HG03095 (cell line): Measurements from ENCODE around the gene EPN3.

Experiments used
- ATAC-seq: cut with Tn5 transposase; IDR thresholded peaks from one replicate; pipeline ENCODE4 v1.9.1; 2021; ENCODE audit warnings: moderate library complexity; ENCODE audit not compliant: unreplicated experiment

The EPN3 gene

GRCh38 chr17:50533720-50534148 is 1.2 kb downstream of the EPN3 start:
- no peak for ATAC-seq

GRCh38 chr17:50534222-50534978 is 1.9 kb downstream of the EPN3 start:
- ATAC-seq, result no peak

- no peak for ATAC-seq
Measured at GRCh38 chr17:50534979-50535326, 2.4 kb downstream of the EPN3 start.

GRCh38 chr17:50535407-50535806 is 2.9 kb downstream of the EPN3 start:
- no peak for ATAC-seq

- no peak for ATAC-seq
Measured at GRCh38 chr17:50536683-50537646, 4.4 kb downstream of the EPN3 start.

GRCh38 chr17:50537721-50538548 is 5.4 kb downstream of the EPN3 start:
- no peak for ATAC-seq

- no peak for ATAC-seq
Measured at GRCh38 chr17:50538549-50539410, 6.2 kb downstream of the EPN3 start.

- ATAC-seq, result no peak
Measured at GRCh38 chr17:50539762-50540559, 7.4 kb downstream of the EPN3 start.

GRCh38 chr17:50540560-50541401 is 8.2 kb downstream of the EPN3 start:
- no peak for ATAC-seq

- ATAC-seq, result no peak
Measured at GRCh38 chr17:50541402-50541715, 8.8 kb downstream of the EPN3 start.

- peak; percentile 54 for ATAC-seq
Measured at GRCh38 chr17:50541716-50542688, 9.5 kb downstream of the EPN3 start.

GRCh38 chr17:50542795-50543774 is 10.6 kb downstream of the EPN3 start:
- no peak for ATAC-seq

GRCh38 chr17:50544516-50544915 is 12.0 kb downstream of the EPN3 start:
- ATAC-seq, result no peak

GRCh38 chr17:50545311-50545710 is 12.8 kb downstream of the EPN3 start:
- ATAC-seq, result no peak

- no peak for ATAC-seq
Measured at GRCh38 chr17:50546701-50547034, 14.1 kb downstream of the EPN3 start.

GRCh38 chr17:50547035-50547735 is 14.7 kb downstream of the EPN3 start, which contains the start of gene SPATA20:
SPATA20 (plus strand) TSS chr17:50547174; CDS start chr17:50547209, 35 bp downstream.
- ATAC-seq, result peak; percentile 71
